ENCODE results near the gene CD22. TPM values are rescaled to one million over a fixed set of nuclear protein-coding genes. Genes with fewer than 3 reads are reported as not detected.

CD22 gene
- total RNA-seq, 4 donors from 2014 or later: 10.9 to 207 (median 15.7) TPM; not detected in 1

GRCh38 chr19:35381926-35382325, 52.9 kb downstream of the CD22 start:
- DNase-seq: no peak
- no peak for TF ChIP-seq CTCF (IDR thresholded peaks at IDR 0.05)
- Histone ChIP-seq H3K9me3 (peaks cover 0 to 7% (median 2%) of the 10 kb centered on the region in 4 donors), H3K27ac (no peak overlapping the region), H3K36me3 (no peaks in the 10 kb centered on the region), H3K4me3 (no peak overlapping the region), H3K27me3 (no peaks in the 10 kb centered on the region), H3K4me1 (no peaks in the 10 kb centered on the region)

- Histone ChIP-seq H3K4me1 (no peaks in the 10 kb centered on the region), H3K27ac (no peak overlapping the region), H3K27me3 (no peaks in the 10 kb centered on the region), H3K4me3 (no peak overlapping the region), H3K9me3 (peaks cover 0 to 7% (median 2%) of the 10 kb centered on the region in 4 donors), H3K36me3 (no peaks in the 10 kb centered on the region)
- no peak for DNase-seq
- no peak for TF ChIP-seq POLR2A (IDR thresholded peaks at IDR 0.05)
These were observed 54.5 kb downstream of the CD22 start for GRCh38 chr19:35383536-35383935.

GRCh38 chr19:35388277-35389054, 59.5 kb downstream of the CD22 start:
- no peaks in the 10 kb centered on the region for H3K27me3 ChIP-seq
- peak overlapping the region in 1 of 4 donors; percentile 6 for H3K27ac ChIP-seq
- no peak overlapping the region for H3K4me3 ChIP-seq
- H3K36me3 ChIP-seq: no peaks in the 10 kb centered on the region
- no peak for TF ChIP-seq POLR2A (IDR thresholded peaks at IDR 0.05)
- no peak for TF ChIP-seq CTCF (IDR thresholded peaks at IDR 0.05)
- H3K4me1 ChIP-seq: no peaks in the 10 kb centered on the region
- DNase-seq: no peak
- H3K9me3 ChIP-seq: peaks cover 0 to 7% (median 2%) of the 10 kb centered on the region in 4 donors

GRCh38 chr19:35389192-35389861, 60.3 kb downstream of the CD22 start:
- H3K4me3 ChIP-seq: no peak overlapping the region
- no peak overlapping the region for H3K27ac ChIP-seq
- H3K36me3 ChIP-seq: no peaks in the 10 kb centered on the region
- DNase-seq: no peak
- TF ChIP-seq CTCF (IDR thresholded peaks at IDR 0.05): no peak
- H3K9me3 ChIP-seq: peaks cover 0 to 7% (median 2%) of the 10 kb centered on the region in 4 donors
- H3K4me1 ChIP-seq: no peaks in the 10 kb centered on the region
- H3K27me3 ChIP-seq: no peaks in the 10 kb centered on the region

- no peak for TF ChIP-seq CTCF (IDR thresholded peaks at IDR 0.05)
- Histone ChIP-seq H3K4me3 (no peak overlapping the region), H3K27me3 (no peaks in the 10 kb centered on the region), H3K9me3 (no peaks in the 10 kb centered on the region), H3K4me1 (peaks cover 0 to 5% (median 0%) of the 10 kb centered on the region in 4 donors), H3K27ac (no peak overlapping the region), H3K36me3 (no peaks in the 10 kb centered on the region)
- DNase-seq: no peak
These were observed 64.0 kb downstream of the CD22 start for GRCh38 chr19:35392742-35393715.
